H4 (cell line): ENCODE results near the gene ZDHHC24. TPM values are rescaled to one million over a fixed set of nuclear protein-coding genes. Genes with fewer than 3 reads are reported as not detected.
"Not testable (repeated sequence)": the region's sequence is repeated elsewhere in the genome, so short reads cannot be mapped to it uniquely, and the experiment has no call there.

Experiments used
- DNase-seq: peaks from one replicate; pipeline ENCODE4 v3.0.0-alpha.2; 2015; ENCODE audit warnings: low spot score
- total RNA-seq: library from RNA; depleted of rRNA; stranded (reverse); fragments of >200 nt; shearing (Covaris generic); gene quantifications from 2 replicates; pipeline ENCODE4 v1.2.3, GENCODE V29; 2014

Gene ZDHHC24
- total RNA-seq, 1 experiment from 2014 or later, result 7.0 TPM

DNA sequence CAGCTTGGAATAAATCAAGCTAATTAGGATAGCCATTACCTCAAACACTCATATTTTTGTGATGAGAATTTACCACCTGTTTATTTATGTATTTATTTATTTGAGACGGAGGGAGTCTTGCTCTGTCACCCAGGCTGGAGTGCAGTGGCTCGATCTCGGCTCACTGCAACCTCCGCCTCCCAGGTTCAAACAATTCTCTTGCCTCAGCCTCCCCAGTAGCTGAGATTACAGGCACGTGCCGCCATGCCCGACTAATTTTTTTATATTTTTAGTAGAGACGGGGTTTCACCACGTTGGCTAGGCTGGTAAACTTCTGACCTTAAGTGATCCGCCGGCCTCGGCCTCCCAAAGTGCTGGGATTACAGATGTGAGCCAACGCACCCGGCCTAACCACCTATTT, 896 bp downstream of the ZDHHC24 start:
- not testable (repeated sequence) for DNase-seq

DNA sequence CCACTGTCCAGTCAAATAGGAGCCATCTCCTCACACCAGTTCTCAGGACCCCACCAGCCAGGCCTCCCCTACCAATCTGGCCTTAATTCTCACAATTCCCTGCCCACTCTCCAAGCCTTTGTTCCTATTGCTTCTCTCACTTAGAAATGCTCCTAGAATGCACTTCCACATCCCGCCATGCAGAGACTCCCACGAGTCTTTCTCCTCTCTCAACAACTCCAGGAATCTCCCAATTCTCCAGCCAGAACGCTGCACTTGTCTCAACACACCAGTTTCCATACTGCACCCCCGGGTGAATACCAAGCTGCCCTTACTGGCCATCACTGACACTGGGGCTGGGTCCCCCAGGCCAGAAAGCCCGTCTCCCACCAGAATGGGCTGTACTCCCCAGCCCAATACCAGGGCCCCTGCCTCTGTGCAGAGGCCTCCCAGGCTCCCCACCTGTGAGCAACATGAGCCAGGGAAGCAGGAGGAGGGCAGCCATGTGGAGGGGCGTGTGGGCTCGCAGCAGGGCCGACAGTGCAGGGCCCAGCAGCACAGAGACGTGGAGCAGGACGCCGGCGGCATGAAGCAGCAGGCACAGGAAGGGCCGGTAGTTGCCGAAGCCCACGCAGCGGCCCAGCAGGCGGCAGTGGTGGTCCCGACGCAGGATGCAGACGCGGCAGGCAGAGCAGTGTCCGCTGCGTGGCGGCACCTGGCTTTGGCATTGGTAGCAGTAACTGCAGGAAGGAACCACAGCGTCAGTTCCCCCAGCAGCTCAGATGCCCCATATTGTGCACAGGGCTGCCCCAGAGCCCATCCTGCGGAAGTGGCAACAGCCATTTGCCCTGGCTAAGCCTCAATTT, 2.4 kb downstream of the ZDHHC24 start:
- no peak for DNase-seq

DNA sequence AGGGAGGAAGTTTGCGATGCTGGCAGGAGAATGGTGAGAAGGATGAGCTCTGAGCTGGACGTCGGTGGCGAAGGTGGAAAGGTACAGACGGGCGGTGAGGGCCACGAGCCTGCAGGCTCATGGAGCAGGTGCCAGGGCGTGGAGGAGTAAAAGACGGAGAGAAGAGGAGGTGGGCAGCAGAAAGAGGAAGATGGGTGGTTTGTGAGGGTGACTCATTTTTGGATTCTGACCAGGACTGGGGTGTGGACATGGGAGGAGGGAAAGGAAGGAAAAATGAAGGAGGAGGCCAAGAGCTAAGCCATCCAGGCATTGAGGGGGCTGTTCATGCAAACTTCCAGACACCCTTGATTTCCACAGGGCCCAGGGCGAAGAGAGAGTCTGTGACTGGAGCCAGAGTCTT, 3.5 kb downstream of the ZDHHC24 start:
- no peak for DNase-seq

DNA sequence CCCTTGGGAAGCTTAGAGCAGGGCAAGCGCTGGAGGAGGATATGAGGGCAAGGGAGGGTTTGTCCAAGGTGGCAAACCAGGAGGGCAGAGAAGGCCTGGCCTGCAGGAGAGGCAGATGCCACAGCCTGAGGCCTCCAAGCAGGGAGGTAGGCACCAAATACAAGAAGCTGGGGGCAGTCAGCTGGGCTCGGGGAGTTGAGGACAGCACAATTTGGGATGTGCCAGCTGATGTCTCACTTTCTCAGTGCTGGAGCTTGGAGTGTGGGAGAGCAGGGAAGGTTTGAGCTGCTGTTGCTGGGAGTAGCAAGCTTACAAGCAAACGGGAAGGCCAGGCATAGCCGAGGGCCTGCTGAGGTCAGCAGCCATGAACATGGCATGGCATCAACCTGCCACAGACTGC, 4.0 kb downstream of the ZDHHC24 start:
- no peak for DNase-seq

DNA sequence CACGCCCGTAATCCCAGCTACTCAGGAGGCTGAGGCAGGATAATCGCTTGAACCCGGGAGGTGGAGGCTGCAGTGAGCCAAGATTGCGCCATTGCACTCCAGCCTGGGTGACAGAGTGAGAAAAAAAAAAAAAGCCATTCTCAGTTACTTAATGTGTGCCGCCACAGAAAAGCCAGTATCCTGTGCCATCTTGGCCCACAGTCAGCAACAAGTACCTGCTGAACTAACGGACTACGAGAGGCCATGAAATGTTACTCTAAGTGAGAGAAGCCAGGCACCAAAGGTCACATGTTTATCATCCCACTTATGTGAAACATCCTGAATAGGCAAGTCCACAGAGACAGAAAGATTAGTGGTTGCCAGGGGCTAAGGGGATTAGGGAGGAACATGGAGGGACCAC, 5.2 kb downstream of the ZDHHC24 start:
- DNase-seq, result not testable (repeated sequence)

DNA sequence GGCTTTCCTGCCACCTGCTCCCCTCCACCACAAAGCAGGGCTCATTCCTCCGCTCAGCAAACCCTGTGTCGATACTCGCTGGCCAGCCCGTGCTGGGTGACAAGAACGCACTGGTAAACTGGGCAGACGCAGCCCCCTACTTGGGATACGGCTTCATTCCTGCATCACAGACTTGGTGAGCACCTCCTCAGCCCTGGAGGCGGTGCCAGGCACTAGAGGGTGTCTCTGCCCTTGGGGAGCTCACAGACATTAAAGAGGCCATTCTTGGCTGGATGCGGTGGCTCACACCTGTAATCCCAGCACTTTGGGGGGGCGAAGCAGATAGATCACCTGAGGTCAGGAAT, 6.0 kb downstream of the ZDHHC24 start:
- DNase-seq, result no peak

DNA sequence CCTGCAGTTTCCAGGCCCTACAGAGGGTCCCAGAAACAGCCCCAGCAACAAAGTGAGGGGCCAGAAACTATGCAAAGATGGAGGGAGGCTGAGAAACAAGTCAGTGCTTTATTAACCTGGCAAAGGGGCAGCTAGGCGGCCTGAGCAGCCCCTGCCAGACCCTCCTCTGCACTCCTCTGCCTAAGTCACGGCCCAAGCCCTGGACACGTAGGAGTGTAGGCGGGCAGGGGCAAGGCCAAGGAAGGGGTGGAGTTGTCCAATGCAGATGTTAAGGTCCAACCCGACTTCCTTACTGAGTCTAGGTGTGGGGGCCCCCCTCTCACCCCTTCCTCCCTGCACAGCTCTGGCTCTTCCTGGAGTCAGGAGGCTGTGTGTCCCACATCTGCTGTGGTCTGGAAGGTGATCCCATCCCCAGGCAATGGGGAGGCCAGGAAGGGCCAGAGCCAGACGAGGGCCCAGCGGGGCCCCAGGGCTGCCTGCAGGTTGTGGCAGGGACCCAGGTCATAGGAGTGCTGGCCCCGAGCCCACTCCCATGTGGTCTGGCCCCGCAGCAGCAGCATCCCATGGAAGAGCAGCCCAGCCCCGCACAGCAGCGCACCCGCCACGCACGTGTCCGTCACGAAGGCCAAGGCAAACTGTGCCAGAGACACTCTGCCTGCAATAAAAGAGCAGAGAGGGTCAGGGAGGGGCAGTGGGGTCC, 6.5 kb downstream of the ZDHHC24 start:
- DNase-seq, result no peak

DNA sequence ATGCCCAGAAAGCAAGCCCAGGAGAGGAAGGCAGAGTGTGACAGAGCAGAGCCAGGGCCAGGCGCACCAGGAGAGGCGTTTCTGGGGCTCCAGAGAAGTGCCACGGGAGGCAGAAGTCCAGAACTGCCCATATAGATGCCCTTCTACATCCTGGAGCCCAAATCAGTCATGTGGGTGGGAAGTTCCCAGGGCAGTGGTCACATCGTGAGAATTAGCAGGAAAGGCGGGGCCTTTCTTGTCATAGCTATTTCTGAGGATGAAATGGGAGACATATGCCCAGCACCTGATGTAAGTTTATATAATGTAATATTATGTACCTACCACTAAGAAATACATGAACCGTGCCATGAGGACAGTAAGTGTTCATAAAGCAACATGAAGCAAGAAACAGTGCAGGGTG, 13.1 kb downstream of the ZDHHC24 start:
- no peak for DNase-seq

DNA sequence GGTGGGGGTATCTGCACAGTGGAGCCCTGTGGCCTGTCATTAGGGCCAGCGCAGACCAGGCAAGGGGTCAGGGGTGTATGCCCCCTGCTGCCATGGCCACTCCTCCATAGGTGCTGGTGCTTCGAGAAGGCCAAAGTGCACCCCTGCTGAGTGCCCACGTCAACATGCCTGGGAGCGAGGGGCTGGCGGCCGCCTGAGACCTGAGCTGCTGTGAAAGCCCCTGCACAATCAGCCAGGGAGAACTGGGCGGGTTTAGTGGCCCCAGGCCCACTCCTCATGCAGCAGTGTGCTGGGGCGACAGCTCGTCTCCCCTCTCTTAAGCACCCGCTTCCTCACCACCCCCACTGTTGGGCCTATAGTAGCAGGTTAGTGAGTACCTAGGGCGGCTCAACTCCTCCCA, 14.0 kb downstream of the ZDHHC24 start:
- no peak for DNase-seq

DNA sequence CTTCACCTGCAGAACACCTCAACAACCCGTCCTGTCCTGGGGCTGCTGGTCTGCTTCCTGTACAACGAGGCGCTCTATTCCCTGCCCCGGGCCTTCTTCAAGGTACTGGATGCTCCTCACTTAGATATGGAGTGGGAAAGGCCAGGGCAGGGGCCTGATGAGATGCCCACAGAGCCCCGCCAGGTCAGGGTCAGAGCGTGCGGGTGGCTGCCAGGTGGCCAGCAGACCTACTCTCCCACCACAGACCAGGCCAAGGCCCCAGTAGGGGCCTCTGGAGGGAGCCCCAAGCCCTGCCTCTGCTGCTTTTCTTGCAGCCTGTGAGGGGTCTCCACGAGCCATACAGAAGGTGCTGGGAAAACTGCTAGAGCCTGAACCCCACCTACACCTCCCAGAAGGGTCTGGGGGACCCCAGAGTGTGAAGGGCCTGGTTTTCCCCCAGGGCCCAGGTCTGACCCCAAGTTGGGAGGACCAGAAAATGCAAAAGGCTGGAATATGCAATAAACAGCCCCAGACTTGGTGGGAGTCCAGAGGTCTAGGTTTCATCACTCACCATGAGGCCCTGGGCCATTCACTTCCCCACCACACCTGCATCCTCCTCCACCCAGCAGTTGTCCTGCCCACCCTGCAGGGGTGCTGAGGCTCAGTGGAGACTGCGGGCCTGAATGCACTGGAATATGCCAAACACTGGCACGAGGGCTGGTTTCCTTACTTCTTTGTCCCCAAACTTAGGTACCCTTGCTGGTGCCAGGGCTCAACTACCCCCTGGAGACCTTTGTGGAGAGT, 14.7 kb downstream of the ZDHHC24 start:
- DNase-seq, result no peak

DNA sequence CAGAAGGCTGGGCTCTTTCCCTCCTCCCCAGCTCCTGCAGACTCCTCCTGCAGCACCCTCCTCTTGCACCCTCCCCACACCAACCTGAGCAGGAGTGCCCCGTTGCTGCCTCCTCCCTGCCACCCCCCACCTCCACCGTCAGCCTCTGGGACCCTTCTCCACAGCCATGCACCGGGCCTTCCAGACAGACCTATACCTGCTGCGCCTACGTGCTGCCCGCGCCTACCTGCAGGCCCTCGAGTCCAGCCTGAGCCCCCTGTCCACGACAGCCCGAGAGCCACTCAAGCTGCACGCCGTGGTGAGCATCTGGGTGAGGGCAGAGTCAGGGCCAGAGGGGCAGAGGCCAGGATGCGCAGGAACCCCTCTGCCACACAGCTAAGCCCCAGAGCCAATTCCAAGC, 16.2 kb downstream of the ZDHHC24 start:
- DNase-seq, result no peak

DNA sequence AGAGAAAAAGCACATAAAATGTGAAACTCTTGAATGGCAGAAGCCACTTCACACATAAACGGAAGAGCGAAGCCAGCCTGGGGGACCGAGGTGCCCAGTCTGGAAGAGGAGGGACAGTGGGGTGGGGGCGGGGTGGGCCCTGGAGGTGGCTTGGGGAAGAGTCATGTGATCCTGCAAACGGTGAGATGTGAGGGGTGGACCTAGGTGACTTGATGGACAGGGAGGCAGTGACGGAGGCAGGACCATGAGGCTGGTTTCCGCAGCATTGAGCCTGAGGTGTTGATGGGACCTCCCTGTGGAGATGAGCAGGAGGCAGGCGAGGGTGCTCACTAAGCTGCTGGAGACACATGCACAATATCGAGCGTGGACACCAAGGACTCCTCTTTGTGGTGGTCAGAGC, 16.8 kb downstream of the ZDHHC24 start:
- no peak for DNase-seq

DNA sequence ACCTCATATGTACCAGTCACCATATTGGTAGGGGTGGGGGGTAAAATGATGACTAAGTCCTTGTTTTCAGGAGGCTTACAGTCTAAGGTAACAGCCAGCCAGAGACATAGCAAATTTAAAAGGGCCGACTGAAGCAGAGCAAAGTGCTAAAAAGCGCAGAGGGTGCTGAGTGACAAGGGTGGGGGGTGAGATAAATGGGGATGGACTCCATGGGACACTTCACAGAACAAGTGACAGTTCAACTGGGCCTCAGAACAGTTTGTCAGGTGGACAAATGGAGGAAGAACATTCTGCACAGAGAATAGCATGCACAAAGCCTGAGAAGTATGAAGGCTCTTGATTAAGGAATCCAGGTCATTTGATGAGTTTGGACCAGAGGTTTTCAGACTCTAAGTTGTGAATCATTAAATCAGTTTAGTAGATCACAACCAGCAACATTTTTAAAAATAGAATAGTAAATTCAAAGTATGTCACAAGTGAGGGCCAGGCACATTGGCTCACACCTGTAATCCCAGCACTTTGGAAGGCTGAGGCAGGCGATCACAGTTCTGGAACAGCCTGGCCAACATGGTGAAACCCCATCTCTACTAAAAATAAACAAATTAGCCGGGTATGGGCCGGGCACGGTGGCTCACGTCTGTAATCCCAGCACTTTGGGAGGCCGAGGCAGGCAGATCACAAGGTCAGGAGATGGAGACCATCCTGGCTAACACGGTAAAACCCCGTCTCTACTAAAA, 21.4 kb downstream of the ZDHHC24 start:
- no peak for DNase-seq

DNA sequence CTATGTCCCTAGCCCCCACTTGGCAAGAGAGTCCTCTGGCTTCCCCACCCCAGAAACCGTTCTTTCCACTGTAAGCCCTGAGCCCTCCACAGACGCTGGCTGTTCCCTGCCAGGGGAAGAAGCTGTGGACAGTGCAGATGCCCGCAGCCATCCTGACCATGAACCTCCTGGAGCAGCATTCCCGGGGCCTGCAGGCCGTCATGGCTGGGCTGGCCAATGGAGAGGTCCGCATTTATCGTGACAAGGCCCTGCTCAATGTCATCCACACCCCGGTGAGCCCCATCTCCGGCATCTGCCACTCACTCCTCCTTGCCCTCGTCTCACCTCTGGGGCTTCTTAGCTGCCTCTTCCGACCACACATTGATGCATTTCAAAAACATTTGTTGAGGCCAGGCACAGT, 22.2 kb downstream of the ZDHHC24 start:
- no peak for DNase-seq

DNA sequence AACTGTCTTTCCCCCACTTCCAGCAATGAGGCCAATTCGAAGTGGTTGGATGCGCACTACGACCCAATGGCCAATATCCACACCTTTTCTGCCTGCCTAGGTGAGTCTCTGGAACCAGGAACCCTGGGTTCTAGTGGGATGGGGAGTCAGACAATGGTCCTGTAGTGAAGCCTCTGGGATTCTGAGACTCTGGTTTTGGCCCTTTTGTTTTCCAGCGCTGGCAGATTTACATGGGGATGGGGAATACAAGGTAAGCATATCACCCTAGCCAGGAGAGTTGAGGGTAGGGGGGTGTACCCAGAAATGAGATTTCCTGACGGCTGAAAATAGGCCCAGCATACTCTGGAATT, 34.9 kb downstream of the ZDHHC24 start:
- no peak for DNase-seq

DNA sequence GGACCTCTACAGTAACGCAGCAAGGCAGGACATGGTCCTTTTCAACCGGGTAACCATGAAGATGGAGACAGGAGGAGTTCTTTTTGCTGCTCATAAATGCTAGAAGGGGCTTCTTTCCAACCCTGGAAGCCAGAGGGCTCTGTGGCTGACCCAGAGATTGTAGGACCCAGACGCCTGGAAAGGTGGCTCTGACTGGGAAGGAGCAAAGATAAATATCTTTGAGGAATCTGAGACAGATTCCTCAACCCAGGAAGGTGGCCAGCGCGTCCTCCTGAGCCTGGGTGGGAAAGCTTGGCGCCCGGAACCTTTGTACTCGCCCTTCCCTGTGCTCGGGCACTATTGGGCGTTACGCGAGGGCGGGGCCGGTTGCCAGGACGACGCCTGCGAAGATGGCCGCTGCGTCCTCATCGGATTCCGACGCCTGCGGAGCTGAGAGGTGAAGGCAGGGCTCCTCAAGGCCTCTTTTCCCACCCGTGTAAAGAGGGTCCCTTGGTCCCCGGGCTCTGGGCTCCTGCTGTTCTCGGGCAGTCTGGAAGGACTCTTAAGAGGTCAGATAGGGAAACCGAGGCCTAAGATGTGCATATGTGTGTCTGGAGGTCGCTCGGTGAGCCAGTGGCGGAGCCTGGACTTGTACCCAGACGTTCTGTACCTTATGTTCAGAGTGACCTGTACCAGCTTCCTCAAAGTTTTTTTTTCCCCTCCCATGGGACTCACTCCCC, 35.4 kb downstream of the ZDHHC24 start, which contains the start of gene BBS1:
Gene BBS1 (plus strand): TSS at position 365 of the 719 bp plus-strand sequence. CDS start 25 bp downstream, at position 390.
- DNase-seq, result peak; percentile 60

DNA sequence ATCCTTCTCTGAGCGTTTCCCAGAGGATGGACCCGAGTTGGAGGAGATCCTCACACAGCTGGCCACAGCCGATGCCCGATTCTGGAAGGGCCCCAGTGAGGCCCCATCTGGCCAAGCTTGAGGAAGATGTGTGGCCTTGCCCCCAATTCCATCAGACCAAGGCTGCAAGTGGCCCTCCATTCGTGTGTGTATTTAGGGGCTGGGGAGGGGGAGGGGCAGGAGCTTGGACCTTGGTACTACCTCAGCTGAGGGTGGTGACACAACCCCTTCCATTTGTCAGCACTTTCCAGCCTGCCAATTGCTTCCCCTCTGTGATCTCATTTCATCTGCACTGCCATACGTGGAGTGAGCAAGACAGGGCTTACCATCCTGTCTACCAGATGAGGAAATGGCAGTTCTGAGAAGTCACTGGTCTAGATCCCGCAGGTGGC, 36.7 kb downstream of the ZDHHC24 start:
- DNase-seq, result no peak

DNA sequence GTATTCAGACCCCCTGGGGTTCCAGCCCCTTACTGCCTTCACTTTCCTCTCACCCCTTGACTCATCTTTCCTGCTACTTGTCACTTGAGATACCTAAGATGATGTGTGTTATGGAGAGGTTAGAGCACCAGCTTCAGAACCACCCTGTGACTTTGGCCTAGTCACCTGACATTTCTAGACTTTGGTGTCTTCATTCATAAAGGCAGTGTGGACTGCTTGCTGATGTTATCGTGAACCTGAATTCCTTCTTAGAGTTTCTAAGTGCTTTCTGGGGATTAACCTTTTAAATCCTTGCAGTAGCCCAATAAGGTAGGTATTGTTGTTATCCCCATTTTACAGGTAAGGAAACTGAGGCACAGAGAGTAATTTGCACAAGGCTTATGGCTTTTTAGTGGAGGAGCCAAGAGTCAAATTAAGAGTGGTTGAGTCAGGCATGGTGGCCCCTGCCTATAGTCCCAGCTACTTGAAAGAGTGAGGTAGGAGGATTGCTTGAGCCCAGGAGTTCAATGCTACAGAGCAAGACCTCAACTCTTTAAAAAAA, 40.5 kb downstream of the ZDHHC24 start:
- no peak for DNase-seq

DNA sequence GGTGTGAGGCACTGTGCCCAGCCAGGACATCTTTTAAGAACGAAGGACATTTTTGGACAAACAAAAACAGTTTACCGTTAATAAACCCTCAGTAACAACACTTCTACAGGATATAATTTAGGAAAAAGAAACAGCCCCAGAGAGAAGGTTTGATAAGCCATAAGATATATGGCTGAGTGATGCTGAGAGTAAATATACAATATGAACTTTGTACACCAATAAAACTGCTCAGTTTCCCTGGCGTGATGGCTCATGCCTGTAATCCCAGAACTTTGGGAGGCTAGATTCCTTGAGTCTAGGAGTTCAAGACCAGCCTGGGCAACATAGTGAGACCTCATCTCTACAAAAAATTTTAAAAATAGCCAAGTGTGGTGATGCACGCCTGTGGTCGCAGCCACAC, 47.3 kb downstream of the ZDHHC24 start:
- no peak for DNase-seq

DNA sequence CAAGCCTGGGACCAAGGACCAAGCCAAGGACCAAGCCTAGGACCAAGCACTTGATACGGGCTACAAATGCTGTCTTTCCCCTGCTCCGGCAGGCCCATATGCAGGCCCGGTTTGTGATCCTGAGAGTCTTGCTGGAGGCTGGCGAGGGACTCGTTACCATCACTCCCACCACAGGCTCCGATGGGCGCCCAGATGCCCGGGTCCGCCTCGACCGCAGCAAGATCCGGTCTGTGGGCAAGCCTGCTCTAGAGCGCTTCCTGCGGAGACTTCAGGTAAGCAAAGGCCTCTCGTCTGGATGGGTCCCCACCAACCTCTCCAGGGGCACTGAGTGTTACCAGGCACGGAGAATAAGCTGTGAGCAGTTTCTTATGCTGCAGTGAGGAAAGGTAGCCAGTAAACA, 48.6 kb downstream of the ZDHHC24 start:
- DNase-seq, result no peak

DNA sequence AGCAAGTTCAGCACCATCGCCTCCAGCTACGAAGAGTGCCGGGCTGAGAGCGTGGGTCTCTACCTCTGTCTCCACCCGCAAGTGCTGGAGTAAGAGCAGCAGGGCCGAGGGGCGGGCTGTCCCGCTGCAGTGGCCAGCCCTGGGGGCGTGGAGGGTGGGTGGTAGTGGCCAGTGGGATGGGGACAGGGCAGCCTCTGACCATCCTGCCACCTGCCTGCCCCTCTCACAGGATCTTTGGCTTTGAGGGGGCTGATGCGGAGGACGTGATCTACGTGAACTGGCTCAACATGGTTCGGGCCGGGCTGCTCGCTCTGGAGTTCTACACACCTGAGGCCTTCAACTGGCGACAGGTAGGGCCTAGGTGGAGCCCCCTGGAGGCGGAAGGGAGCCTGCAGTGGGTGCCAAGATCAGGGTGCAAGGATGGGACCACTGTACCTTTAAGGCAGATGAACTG, 50.4 kb downstream of the ZDHHC24 start:
- DNase-seq, result no peak
